Measurements from ENCODE around the gene PCDH1.

The PCDH1 gene

GRCh38 chr5:141811287-141812155 is 66.7 kb downstream of the PCDH1 start:
- no peak for DNase-seq (ENCODE audit: low read depth in 1 of 2, low spot score in 1 of 2)

GRCh38 chr5:141810702-141811101 is 67.5 kb downstream of the PCDH1 start:
- DNase-seq (ENCODE audit: low read depth in 1 of 2, low spot score in 1 of 2), result no peak

DNA sequence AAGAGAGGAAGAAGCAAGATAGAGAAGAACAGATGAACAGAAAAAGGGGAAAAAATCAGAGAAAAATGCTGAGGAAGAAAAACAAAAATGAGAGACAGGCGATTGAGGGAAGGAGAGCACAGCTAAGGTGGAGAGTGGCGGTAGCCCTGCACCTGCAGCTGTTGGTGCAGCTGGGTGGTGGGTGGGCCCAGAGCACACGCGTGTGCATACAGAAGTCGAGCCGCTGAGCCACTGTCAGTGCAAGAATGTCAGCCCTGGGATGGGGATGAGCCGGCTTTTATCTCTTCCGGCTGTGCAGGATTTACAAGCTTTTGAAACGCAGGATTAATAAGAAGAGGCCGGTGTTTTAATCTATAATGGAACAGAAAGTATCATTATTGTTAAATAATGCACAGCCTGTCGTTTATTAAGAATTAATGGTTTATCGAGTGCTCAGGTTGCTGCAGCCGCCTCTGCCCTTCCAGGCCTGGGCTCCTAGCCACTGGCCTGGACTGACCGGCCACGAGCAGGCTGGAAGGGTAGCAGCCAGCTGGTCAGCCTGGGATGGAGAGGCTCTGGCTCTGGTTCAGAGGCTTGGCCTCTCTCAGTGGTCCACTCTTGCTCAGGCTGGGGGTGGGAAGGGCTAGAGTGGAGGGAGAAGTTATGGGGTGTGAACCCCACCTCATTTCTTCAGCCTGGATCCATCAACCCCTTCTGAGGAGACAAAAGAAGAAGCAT is 68.7 kb downstream of the PCDH1 start:
- DNase-seq (ENCODE audit: low read depth in 1 of 2, low spot score in 1 of 2), result no peak

GRCh38 chr5:141808857-141809256 is 69.4 kb downstream of the PCDH1 start:
- DNase-seq (ENCODE audit: low read depth in 1 of 2, low spot score in 1 of 2), result no peak

- no peak for DNase-seq (ENCODE audit: low read depth in 1 of 2, low spot score in 1 of 2)
Observed at GRCh38 chr5:141807732-141808131, 70.5 kb downstream of the PCDH1 start.

GRCh38 chr5:141807329-141807728 is 70.9 kb downstream of the PCDH1 start:
- no peak for DNase-seq (ENCODE audit: low read depth in 1 of 2, low spot score in 1 of 2)

DNA sequence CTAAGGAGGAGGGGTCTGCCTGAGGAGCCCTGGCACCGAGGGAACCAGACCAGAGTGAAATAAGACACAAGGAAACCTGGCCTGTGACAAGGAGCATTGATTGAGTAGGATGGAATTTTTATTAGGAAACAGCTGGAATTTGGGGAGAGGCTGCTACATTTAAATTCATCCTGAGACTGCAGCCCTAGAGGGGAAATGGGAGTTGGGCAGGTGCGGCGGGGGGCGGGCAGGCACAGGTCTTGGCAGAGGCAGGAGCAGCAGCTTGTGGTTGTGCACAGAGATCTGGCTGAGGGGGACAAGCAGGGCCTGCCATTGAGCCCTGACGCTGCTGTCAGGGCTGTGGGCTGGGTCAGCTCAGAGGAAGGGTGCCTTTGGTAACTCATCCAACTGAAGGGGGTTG is 71.6 kb downstream of the PCDH1 start:
- no peak for DNase-seq (ENCODE audit: low read depth in 1 of 2, low spot score in 1 of 2)

- no peak for DNase-seq (ENCODE audit: low read depth in 1 of 2, low spot score in 1 of 2)
Observed at GRCh38 chr5:141805874-141806595, 72.2 kb downstream of the PCDH1 start.

GRCh38 chr5:141804475-141804874 is 73.7 kb downstream of the PCDH1 start:
- DNase-seq (ENCODE audit: low read depth in 1 of 2, low spot score in 1 of 2), result no peak
